Activated effector memory CD4-positive, alpha-beta T cell treated with anti-CD3 and anti-CD28 coated beads, Interleukin-2, amount 50 U/mL, for 16 hours (primary cell): ENCODE data around the gene ARHGEF3.
"Not testable (repeated sequence)": the region's sequence is repeated elsewhere in the genome, so short reads cannot be mapped to it uniquely, and the experiment has no call there.

ENCODE experiments used
- DNase-seq: peaks from one replicate; pipeline ENCODE4 v3.0.0-alpha.2; 2020

ARHGEF3 gene

DNA sequence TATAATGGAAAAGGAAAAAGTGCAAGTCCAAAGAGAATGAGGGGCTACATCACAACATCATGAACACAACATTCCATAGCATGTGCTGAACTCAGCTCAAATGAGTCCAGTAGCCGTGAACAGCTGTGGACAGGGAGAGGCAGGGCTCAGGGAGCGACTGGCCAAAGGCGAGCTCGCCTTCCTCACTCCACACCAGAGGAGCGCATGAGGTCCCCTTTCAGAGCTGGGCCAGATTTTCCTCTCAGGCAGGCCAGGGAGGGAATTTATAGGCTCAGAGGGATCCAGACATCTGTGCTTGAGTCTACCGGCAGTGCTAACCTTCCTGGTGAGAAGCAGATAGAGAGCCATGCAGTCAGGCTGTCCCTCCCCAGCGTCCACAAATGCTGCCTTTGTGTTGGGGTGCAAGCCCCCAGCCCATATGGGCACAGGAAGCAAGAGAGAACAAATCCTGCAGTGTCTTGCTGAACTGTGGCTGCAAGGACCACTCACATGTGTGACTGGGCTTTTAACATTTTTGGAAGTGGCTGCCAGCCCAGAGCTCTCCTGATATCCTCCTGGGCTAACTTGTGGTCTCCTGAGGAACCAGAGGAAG, 32.5 kb downstream of the ARHGEF3 start:
- DNase-seq, result no peak

DNA sequence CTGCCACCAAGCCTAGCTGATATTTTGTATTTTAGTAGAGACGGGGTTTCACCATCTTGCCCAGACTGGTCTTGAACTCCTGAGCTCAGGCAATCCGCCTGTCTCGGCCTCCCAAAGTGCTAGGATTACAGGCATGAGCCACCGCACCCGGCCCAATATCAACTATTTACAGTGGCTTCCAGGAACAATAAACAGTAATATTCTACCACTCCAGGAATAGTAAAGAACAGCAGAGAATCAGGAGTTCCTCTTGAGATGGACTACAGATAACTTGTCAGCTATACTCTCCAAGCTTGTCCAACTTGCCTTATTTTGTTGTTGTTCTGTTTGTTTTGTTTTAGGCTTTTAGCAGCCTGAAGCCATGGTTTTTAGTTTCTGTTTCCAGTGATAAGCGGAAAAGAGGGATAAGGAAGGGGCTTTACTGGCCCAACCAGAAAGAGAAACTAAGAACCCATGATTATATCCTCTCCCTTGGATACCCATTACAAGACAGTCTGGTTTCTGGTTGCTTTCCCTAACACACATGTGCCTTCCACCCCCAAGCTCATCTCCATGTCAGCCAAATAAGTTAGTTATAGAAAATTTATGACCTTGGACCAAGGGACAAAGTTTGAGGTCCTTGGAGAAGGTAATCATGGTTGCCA, 36.7 kb downstream of the ARHGEF3 start:
- no peak for DNase-seq

DNA sequence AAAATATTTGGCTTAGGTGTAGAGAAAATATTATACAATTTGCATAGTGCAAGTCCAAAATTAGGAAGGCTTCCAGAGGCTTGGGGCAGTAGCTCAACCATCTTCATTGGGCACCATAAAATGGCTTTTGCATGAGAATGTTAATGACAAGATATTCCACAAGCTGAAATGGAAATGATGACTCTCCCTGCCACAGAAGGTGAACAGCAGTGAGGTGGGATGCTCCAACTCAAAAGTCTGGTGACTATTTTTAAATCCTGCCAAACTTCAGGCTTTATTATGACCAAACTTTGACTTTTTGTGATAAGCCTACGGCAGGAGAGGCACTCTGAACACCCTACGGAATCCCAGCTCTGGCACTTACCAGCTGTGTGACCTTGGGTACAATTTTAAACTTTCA, 37.6 kb downstream of the ARHGEF3 start:
- DNase-seq, result no peak

DNA sequence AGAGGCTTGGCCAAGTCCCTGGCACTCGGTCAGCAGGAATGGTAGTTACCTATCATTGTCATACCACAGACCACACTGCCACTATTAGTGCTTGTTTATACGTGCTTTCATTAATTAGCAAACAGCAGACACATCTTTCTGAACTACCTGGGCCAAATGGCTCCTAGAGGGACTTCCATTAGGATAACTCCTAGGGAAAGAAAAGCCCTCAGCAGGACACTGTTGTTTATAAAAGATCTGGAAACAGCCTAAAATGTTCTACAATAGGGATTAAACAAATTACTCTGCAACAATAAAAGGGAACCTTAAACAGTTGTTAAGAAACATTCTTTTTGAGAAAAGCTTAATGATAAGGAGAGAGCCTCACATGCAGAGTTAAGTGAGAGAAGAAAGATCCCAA, 38.5 kb downstream of the ARHGEF3 start:
- no peak for DNase-seq

DNA sequence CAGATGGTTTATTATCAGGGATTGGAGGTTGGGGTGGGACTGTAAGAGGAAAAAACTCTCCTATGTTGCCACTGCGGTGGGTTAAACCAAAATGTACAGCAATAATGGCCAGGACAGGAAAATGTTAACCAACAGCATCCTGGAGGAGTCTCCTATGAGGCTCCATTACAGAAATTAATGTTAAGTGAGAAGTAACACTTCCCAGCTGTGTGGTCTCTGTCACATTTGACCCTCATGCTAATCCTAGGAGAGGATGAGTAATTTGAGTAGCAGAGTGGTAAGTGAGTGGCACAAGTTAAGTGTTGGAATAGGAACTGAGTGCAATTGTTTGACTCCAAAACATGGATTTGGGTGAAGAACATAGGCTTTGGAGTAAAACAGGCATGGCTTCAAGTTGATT, 39.0 kb downstream of the ARHGEF3 start:
- no peak for DNase-seq

- DNase-seq, result no peak
These were observed 39.7 kb downstream of the ARHGEF3 start for GRCh38 chr3:56761887-56762651.

- no peak for DNase-seq
These were observed 40.7 kb downstream of the ARHGEF3 start for GRCh38 chr3:56761023-56761422.

DNA sequence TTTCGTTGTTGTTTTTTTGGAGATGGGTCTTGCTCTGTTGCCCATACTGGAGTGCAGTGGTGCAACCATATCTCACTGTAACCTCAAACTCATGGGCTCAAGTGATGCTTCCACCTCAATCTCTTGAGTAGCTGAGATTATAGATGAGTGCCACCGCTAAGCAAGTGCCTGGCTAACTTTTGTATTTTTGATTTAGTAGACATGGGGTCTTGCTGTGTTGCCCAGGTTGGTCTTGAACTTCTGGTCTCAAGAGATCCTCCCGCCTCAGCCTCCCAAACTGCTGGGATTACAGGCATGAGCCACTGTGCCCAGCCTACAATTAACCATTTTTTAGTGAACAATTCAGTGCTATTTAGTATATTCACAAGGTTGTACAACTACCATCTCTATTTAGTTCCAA, 42.2 kb downstream of the ARHGEF3 start:
- DNase-seq, result no peak

DNA sequence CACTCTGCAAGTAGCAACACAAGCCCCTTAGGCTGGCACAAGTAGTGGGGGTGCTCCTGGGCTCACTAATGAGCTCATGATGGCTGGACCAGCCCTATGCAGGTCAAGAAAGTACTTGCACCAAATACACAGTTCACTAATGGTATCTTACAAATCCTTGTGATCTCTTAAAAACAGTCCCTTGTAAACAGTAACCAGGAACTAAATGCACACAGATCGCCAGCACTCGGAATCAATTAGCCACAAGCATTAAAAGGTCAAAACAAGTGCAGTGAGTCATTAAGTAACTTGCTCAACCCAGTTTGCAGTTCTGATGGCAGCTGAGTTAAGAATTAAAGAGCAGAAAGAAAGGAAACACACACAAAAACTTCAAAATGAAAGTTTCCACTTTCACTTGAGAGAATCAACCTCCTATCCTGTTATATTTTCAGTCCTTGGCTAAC, 43.2 kb downstream of the ARHGEF3 start:
- DNase-seq, result peak; percentile 70

- DNase-seq, result not testable (repeated sequence)
These were observed 43.7 kb downstream of the ARHGEF3 start for GRCh38 chr3:56758042-56758441.

DNA sequence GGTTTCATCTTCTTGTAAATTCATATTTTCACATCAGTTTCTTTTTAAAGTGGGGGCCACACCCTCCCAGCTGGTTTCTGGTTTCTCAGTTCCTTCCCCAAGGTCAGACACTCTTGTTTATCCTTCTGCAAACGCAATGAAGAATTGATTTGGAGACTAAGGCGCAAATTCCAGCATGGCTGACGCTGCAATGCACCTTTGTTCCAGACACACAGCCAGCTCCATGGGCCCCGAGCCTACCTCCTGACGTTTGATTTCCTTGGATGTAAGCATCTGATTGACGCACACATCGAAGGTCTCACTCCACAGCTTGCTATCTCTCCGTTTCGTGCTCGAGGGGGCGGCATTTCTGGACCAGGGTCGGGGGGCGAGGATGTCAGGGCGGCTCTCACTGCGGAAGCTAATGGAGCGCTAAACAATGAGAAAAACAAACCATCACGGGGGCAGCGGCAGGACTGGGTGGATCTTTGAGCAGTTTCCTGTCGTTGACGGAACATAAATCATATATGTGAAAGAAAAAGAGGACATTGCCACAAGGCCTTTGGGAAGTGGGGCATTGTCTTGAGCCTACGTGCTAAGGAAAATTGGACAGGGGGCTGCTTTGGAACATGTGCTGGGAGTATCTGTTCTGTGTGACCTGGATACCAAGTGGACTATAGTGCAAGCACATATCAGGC, 46.9 kb downstream of the ARHGEF3 start:
- peak; percentile 66 for DNase-seq

DNA sequence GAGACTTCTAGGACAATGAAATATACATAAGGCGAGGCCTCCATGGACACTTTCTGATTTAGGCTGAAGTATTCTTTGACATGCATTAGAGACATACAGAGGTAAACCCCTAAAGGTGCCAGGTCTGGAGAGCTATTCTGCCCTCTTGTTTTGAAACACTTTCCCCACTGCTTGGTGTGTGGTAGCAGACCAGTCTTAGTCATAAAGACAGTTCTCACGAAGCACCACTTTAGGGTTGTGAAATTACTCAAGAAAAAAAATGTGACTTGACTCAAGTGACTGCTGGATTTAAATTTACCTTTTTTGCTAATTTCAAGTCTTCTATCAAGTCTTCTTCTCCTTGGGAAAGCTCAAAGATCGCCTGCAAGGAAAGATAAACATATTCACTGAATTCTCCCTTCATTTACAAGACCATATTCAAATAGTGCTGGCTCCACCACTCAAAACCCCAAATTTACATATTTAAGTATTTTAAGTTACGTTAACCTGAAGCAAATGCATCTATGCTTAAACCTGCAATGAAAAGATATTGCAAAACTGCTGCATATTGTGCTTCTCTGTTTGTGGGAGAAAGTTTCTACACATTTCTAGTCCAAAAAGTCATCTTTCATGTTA, 48.4 kb downstream of the ARHGEF3 start:
- DNase-seq, result no peak

GRCh38 chr3:56751056-56751707, 50.6 kb downstream of the ARHGEF3 start:
- DNase-seq, result no peak

DNA sequence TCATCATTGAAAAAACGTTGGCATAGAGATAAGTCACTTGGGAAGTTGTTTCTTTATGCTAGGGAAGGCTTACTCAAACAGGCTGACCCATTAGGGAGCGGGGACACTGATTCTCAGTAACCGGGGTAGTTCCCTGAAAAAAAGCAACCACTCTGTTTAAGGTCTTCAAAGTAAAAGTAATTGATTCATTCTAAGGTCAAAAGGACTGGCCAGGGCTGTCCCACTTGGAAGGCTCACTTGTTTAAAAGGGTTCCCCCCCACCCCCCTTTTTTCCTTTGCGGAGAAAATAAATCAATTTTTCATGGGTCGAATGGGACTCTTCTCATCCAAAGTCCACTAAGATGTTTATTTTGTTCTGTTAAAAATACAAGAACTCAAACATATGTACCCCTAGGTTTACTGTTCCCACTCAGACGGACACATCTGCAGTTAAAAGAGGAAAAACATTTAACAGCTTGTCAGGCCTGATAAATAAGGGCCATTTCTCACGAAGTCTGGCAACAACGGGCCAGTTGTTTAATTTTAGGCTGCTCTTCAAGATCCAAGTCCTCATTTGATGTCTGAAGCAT, 53.0 kb downstream of the ARHGEF3 start:
- DNase-seq, result no peak

DNA sequence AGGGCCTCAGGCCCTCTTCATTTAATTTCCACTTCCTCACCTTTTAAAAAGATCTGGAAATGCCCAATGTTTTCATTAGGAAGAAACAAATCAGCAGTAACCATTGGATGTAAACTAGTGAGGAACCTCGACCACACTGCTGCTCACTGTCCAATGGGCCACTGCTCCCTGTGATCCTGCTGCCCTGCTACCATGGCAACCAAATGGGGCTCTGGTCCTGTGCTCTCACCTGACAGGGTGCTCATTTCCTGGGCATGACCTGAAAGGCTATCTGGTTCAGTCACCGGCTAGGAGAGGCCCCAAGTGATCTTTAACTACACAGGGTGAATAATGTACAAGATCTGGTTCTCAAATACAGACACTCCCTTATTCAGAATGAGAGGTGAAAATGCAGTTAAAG, 54.6 kb downstream of the ARHGEF3 start:
- DNase-seq, result no peak

GRCh38 chr3:56744016-56744415, 57.7 kb downstream of the ARHGEF3 start:
- no peak for DNase-seq

- no peak for DNase-seq
These were observed 58.9 kb downstream of the ARHGEF3 start for GRCh38 chr3:56742887-56743286.

GRCh38 chr3:56739036-56739435, 62.7 kb downstream of the ARHGEF3 start:
- no peak for DNase-seq

DNA sequence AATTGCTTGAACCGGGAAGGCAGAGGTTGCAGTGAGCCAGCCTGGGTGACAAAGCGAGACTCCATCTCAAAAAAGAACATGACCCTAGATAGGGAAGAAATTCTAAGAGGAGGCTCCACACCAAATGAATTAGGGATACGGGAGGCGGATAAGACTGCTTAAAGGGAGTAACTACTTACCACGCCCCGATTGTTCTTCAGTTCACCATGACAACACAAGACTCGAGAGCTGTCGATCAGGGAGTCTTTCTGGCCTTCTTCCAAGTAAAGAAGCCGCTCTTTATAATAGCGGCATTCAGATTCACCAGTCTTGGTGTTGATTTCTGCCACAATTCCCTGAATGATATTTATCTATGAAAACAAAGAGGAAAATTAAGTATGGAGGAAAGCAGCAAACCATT, 64.7 kb downstream of the ARHGEF3 start:
- DNase-seq, result no peak

- no peak for DNase-seq
These were observed 69.6 kb downstream of the ARHGEF3 start for GRCh38 chr3:56732109-56732508.

DNA sequence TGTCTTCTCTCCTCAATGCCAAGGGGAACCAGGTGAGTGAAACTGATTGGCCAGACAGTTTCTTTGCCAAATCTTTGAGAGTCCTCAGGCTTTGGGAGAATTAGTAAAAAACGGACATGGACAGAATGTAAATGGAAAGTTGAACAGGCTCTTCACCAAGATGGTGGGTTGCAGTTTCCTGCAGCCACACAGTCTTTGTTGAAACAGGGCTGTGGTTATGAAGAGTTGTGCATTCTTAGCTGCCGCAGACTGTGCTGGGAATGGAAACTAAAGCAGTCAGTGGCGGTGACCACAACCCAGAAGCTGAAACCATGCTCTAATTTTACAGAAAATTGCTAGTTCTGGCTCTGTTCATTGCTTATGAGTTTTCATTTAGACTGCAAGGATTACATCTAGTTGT, 76.6 kb downstream of the ARHGEF3 start:
- peak; percentile 76 for DNase-seq

DNA sequence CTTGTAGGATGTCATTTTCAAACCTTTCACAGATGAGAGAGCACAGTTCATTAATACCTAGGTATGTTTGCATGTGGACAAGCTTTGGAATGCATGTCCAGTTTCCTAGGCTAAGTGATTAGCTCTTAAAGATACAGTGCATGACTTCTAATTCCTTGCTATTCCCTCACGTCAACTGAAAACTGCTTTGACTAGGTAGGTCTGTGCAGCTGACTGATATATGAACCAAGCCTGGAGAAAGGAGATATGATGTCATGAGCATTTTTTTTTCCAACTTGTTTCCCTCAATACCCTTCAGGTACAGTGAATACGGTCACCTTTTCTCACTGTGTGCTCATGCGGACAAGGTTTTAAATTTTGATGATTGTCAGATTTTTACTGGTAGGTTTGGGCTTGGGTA, 77.1 kb downstream of the ARHGEF3 start:
- DNase-seq, result no peak
